Uterus (tissue), 2 donors: ENCODE results near the gene NUP54.

Experiments
- CTCF ChIP-seq, 4 experiments: fragments of 200-600 bp in 2 of 4; fragments of 450-650 bp in 2 of 4; sonication (generic) in 2 of 4; IDR thresholded peaks; one replicate each; pipeline ENCODE4 v1.5.1; 2016 to 2019; ENCODE audit warnings: antibody characterized with exemption in 4 of 4, mild to moderate bottlenecking in 2 of 4, moderate library complexity in 1 of 4
- POLR2A ChIP-seq, 2 donors: fragments of 450-650 bp; IDR thresholded peaks; one replicate each; pipeline ENCODE4 v1.6.1; 2016; ENCODE audit warnings: antibody characterized with exemption in 2 of 2, mild to moderate bottlenecking in 1 of 2, moderate library complexity in 1 of 2

- TF ChIP-seq CTCF (IDR thresholded peaks at IDR 0.05) (no peak), POLR2A (IDR thresholded peaks at IDR 0.05) (no peak)
Measured at GRCh38 chr4:76108467-76109181, 39.6 kb downstream of the NUP54 start.
